PC-3 (cell line): ENCODE data around the gene ABAT. TPM values are rescaled to one million over a fixed set of nuclear protein-coding genes. Genes with fewer than 3 reads are reported as not detected.

Experiments
- ATAC-seq: fragments of 200-7000 bp; cut with Tn5 transposase; 2 replicates; pipeline ENCODE4 v1.9.1; 2020; ENCODE audit warnings: mild to moderate bottlenecking, moderate library complexity
- BruUV-seq: library from RNA; stranded (reverse); fragments of 400-500 nt; replicated peaks from 2 replicates; lab custom pipeline; 2021; lab: Mats Ljungman, UMichigan
- CTCF ChIA-PET: fragments of 300-600 bp; sonication (Branson Sonifier 250); formaldehyde crosslinking; loops from one replicate; lab custom pipeline; 2022; ENCODE audit warnings: antibody characterized with exemption; lab: Charles Lee
- POLR2A ChIA-PET: fragments of 300-600 bp; sonication (Branson Sonifier 250); formaldehyde crosslinking; loops from one replicate; lab custom pipeline; 2022; ENCODE audit warnings: antibody characterized with exemption; ENCODE audit not compliant: unreplicated experiment; lab: Charles Lee
- DNase-seq: peaks from one replicate; pipeline ENCODE4 v3.0.0-alpha.2; 2015
- H2AFZ ChIP-seq: fragments of 300-600 bp; sonication (generic); 2 replicates; pipeline ENCODE4 v1.6.0; 2016; ENCODE audit warnings: antibody characterized with exemption, low read length
- H3F3A ChIP-seq: fragments of 300-600 bp; sonication (generic); one replicate; pipeline ENCODE4 v1.6.0; 2017; ENCODE audit warnings: antibody characterized with exemption, low read length, control low read depth, mild to moderate bottlenecking; ENCODE audit not compliant: unreplicated experiment
- H3K27ac ChIP-seq: fragments of 300-600 bp; sonication (generic); 2 replicates; pipeline ENCODE4 v1.5.1; 2016; ENCODE audit warnings: mild to moderate bottlenecking, low read length
- H3K27me3 ChIP-seq: fragments of 300-600 bp; sonication (generic); 2 replicates; pipeline ENCODE4 v1.6.1; 2016; ENCODE audit warnings: low read length, mixed read lengths
- H3K36me3 ChIP-seq: fragments of 300-600 bp; sonication (generic); 2 replicates; pipeline ENCODE4 v1.6.1; 2016; ENCODE audit warnings: low read depth, mixed run types, low read length, mixed read lengths
- H3K4me1 ChIP-seq: fragments of 300-600 bp; sonication (generic); 2 replicates; pipeline ENCODE4 v1.5.1; 2016; ENCODE audit warnings: low read length; ENCODE audit not compliant: insufficient read depth
- H3K4me2 ChIP-seq: fragments of 300-600 bp; sonication (generic); 2 replicates; pipeline ENCODE4 v1.6.0; 2016; ENCODE audit warnings: low read length
- H3K4me3 ChIP-seq: fragments of 300-600 bp; sonication (generic); 2 replicates; pipeline ENCODE4 v1.5.1; 2016; ENCODE audit warnings: mild to moderate bottlenecking, low read length, mixed read lengths
- H3K79me2 ChIP-seq: fragments of 300-600 bp; sonication (generic); 2 replicates; pipeline ENCODE4 v1.6.1; 2017; ENCODE audit warnings: low read length, mixed read lengths
- H3K9ac ChIP-seq: fragments of 300-600 bp; sonication (generic); 2 replicates; pipeline ENCODE4 v1.6.0; 2016; ENCODE audit warnings: mild to moderate bottlenecking, low read length
- H3K9me2 ChIP-seq: fragments of 300-600 bp; sonication (generic); replicated peaks from 2 replicates; pipeline ENCODE4 v1.6.1; 2016; ENCODE audit warnings: mixed run types, low read length, mixed read lengths
- H3K9me3 ChIP-seq: fragments of 300-600 bp; sonication (generic); 2 replicates; pipeline ENCODE4 v1.6.1; 2016; ENCODE audit warnings: low read length, mixed read lengths
- H4K20me1 ChIP-seq: fragments of 300-600 bp; sonication (generic); 2 replicates; pipeline ENCODE4 v1.6.1; 2016; ENCODE audit warnings: low read length, mixed read lengths
- EZH2 ChIP-seq: fragments of 300-600 bp; sonication (generic); IDR thresholded peaks from one replicate; pipeline ENCODE4 v1.6.1; 2017; ENCODE audit warnings: antibody characterized with exemption, mild to moderate bottlenecking, low read length; ENCODE audit not compliant: unreplicated experiment
- EZH2phosphoT487 ChIP-seq: fragments of 300-600 bp; sonication (generic); IDR thresholded peaks from 2 replicates; pipeline ENCODE4 v1.6.1; 2018; ENCODE audit warnings: mild to moderate bottlenecking, antibody characterized with exemption, low read length, borderline replicate concordance
- intact Hi-C: fragments of 100-400 bp; cut with micrococcal nuclease; formaldehyde crosslinking; loops from 2 replicates; pipeline ENCODE4 v1.9.0; 2023
- total RNA-seq: library from RNA; depleted of rRNA; stranded (reverse); fragments of >200 nt; gene quantifications from 2 replicates; pipeline ENCODE4 v1.2.3, GENCODE V29; 2014
- TF ChIP-seq, protein P1 (sequence below): fragments of 300-600 bp; sonication (generic); conservative IDR thresholded peaks from 2 replicates; pipeline ENCODE4 v1.5.1; 2017; ENCODE audit warnings: antibody characterized with exemption, low read depth, mild to moderate bottlenecking, low read length

Gene ABAT
- total RNA-seq, 1 experiment from 2014 or later = 0.95 TPM

GRCh38 chr16:8730335-8730915 lies 56.0 kb downstream of the ABAT start:
- Histone ChIP-seq H3K9ac (no peak overlapping the region), H2AFZ (no peak overlapping the region), H4K20me1 (no peaks in the 10 kb centered on the region), H3K27ac (no peak overlapping the region), H3K4me2 (no peak overlapping the region), H3K9me3 (no peaks in the 10 kb centered on the region), H3K79me2 (no peaks in the 10 kb centered on the region), H3K36me3 (no peaks in the 10 kb centered on the region), H3F3A (no peaks in the 10 kb centered on the region), H3K27me3 (0 out of 2 replicates have a peak, but pooled peaks cover 13% of the 10 kb centered on the region), H3K4me1 (no peaks in the 10 kb centered on the region), H3K4me3 (no peak overlapping the region), H3K9me2 (no peaks in the 10 kb centered on the region)
- intact Hi-C loops = no loop called here
- ChIA-PET POLR2A (no interaction called here), CTCF (no interaction called here)
- no TSS peak for BruUV-seq
- DNase-seq = no peak
- ATAC-seq = no peak
- TF ChIP-seq, protein P1, sequence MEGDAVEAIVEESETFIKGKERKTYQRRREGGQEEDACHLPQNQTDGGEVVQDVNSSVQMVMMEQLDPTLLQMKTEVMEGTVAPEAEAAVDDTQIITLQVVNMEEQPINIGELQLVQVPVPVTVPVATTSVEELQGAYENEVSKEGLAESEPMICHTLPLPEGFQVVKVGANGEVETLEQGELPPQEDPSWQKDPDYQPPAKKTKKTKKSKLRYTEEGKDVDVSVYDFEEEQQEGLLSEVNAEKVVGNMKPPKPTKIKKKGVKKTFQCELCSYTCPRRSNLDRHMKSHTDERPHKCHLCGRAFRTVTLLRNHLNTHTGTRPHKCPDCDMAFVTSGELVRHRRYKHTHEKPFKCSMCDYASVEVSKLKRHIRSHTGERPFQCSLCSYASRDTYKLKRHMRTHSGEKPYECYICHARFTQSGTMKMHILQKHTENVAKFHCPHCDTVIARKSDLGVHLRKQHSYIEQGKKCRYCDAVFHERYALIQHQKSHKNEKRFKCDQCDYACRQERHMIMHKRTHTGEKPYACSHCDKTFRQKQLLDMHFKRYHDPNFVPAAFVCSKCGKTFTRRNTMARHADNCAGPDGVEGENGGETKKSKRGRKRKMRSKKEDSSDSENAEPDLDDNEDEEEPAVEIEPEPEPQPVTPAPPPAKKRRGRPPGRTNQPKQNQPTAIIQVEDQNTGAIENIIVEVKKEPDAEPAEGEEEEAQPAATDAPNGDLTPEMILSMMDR = no peak
- TF ChIP-seq EZH2 (no peak), EZH2phosphoT487 (no peak)

GRCh38 chr16:8733849-8734540 lies 59.6 kb downstream of the ABAT start:
- no peaks in the 10 kb centered on the region for H3K27me3 ChIP-seq
- BruUV-seq = no TSS peak
- ATAC-seq = no peak
- no peak overlapping the region for H3K9ac ChIP-seq
- H3K4me3 ChIP-seq = no peak overlapping the region
- no peak for TF ChIP-seq EZH2
- no peak for TF ChIP-seq EZH2phosphoT487
- TF ChIP-seq, protein P1 = no peak
- H3K9me3 ChIP-seq = no peaks in the 10 kb centered on the region
- ChIA-PET CTCF (no interaction called here), POLR2A (no interaction called here)
- H4K20me1 ChIP-seq = no peaks in the 10 kb centered on the region
- H3K27ac ChIP-seq = no peak overlapping the region
- no peaks in the 10 kb centered on the region for H3K79me2 ChIP-seq
- no peaks in the 10 kb centered on the region for H3K36me3 ChIP-seq
- no peak for DNase-seq
- no peaks in the 10 kb centered on the region for H3F3A ChIP-seq
- intact Hi-C loops = no loop called here
- H3K9me2 ChIP-seq = no peaks in the 10 kb centered on the region
- no peak overlapping the region for H3K4me2 ChIP-seq
- no peak overlapping the region for H2AFZ ChIP-seq
- no peaks in the 10 kb centered on the region for H3K4me1 ChIP-seq

DNA sequence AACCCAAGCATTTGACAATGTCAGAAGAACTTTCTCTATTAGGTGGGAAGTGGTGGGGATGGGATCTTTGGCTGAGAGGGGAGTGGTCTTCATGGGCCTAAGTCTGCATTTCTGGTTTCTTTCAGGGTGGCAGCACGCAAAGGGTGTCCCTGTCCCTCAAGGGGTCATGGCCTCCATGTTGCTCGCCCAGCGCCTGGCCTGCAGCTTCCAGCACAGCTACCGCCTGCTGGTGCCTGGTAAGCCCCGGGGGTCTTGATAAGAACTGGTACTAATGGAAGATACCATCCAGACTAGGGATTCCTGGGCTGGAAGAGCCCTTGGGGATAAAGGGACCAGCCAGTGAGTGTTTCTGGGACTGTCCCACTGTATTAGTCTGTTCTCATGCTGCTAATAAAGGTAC lies 61.2 kb downstream of the ABAT start:
- TF ChIP-seq EZH2 = no peak
- TF ChIP-seq, protein P1 = no peak
- no peak for TF ChIP-seq EZH2phosphoT487
- Histone ChIP-seq H3F3A (no peaks in the 10 kb centered on the region), H3K9me3 (no peaks in the 10 kb centered on the region), H3K27me3 (0 out of 2 replicates have a peak, but pooled peaks cover 8% of the 10 kb centered on the region), H3K4me1 (no peaks in the 10 kb centered on the region), H3K27ac (no peak overlapping the region), H3K9ac (no peak overlapping the region), H3K9me2 (no peaks in the 10 kb centered on the region), H4K20me1 (no peaks in the 10 kb centered on the region), H3K36me3 (no peaks in the 10 kb centered on the region), H2AFZ (no peak overlapping the region), H3K4me3 (no peak overlapping the region), H3K79me2 (no peaks in the 10 kb centered on the region), H3K4me2 (no peak overlapping the region)
- ChIA-PET POLR2A (no interaction called here), CTCF (no interaction called here)
- DNase-seq (no peak), ATAC-seq (no peak)
- intact Hi-C loops = no loop called here
- no TSS peak for BruUV-seq
